Colonic mucosa (tissue), 4 donors: ENCODE data around the gene IL1RL1. TPM values are rescaled to one million over a fixed set of nuclear protein-coding genes. Genes with fewer than 3 reads are reported as not detected.
A peak's percentile ranks its signal among the peaks of the same experiment; 100 is the strongest.

ENCODE experiments used
- DNase-seq: peaks from one replicate; pipeline ENCODE4 v3.0.0-alpha.2; 2020
- H3K27ac ChIP-seq: fragments of 200-600 bp; one replicate; pipeline ENCODE4 v1.8.0; 2021
- H3K27me3 ChIP-seq: fragments of 200-600 bp; one replicate; pipeline ENCODE4 v1.8.0; 2021
- H3K36me3 ChIP-seq: fragments of 200-600 bp; one replicate; pipeline ENCODE4 v1.8.0; 2021
- H3K4me1 ChIP-seq: fragments of 200-600 bp; one replicate; pipeline ENCODE4 v1.8.0; 2021; ENCODE audit warnings: mild to moderate bottlenecking
- H3K4me3 ChIP-seq: fragments of 200-600 bp; one replicate; pipeline ENCODE4 v1.8.0; 2021
- H3K9ac ChIP-seq, 2 donors: one replicate each; pipeline ENCODE4 v1.7.0; 2013; ENCODE audit warnings: control low read depth in 2 of 2, low read depth in 2 of 2, low read length in 2 of 2
- H3K9me3 ChIP-seq: fragments of 200-600 bp; one replicate; pipeline ENCODE4 v1.8.0; 2021
- CTCF ChIP-seq: fragments of 200-600 bp; IDR thresholded peaks from one replicate; pipeline ENCODE4 v1.8.0; 2022; ENCODE audit warnings: antibody characterized with exemption, mild to moderate bottlenecking
- intact Hi-C: fragments of 100-400 bp; cut with DNase I; formaldehyde crosslinking; loops from one replicate; pipeline ENCODE4 v1.14.1; 2022
- total RNA-seq, 2 donors: library from RNA; stranded (reverse); fragmentation: NEBNext Ultra II Directional in 1 of 2; extraction: Animal tissue kit (Norgen Biotek cat#: 25700) in 1 of 2; gene quantifications; one replicate each; pipeline ENCODE4 v1.2.1, GENCODE V29; 2021
- donor health status: healthy.
- donor health status: DM: no; HTN: no; CAD: no.
- donor health status: DM: no; HTN: no; CAD: no.

IL1RL1 gene
- total RNA-seq, 2 donors from 2014 or later = 1.2 to 2.1 TPM

GRCh38 chr2:102301867-102302362, 9.4 kb upstream of the IL1RL1 start:
- H3K9me3 ChIP-seq = no peaks in the 10 kb centered on the region
- TF ChIP-seq CTCF = peak; percentile 40

GRCh38 chr2:102302458-102302857, 8.9 kb upstream of the IL1RL1 start:
- intact Hi-C loops = no loop called here
- H3K27me3 ChIP-seq = no peaks in the 10 kb centered on the region
- TF ChIP-seq CTCF = no peak

More at GRCh38 chr2:102301867-102302362, 9.4 kb upstream of the IL1RL1 start:
- Histone ChIP-seq H3K9ac (no peak overlapping the region), H3K4me1 (no peaks in the 10 kb centered on the region), H3K27me3 (no peaks in the 10 kb centered on the region), H3K27ac (no peak overlapping the region), H3K36me3 (no peaks in the 10 kb centered on the region), H3K4me3 (no peak overlapping the region)
- peak; percentile 57 for DNase-seq
- intact Hi-C loops = no loop called here

GRCh38 chr2:102303589-102303988, 7.8 kb upstream of the IL1RL1 start:
- no peak overlapping the region for H3K27ac ChIP-seq
- H3K36me3 ChIP-seq = no peaks in the 10 kb centered on the region
- no peak overlapping the region for H3K9ac ChIP-seq
- TF ChIP-seq CTCF = no peak
- no peak for DNase-seq
- intact Hi-C loops = no loop called here
- H3K9me3 ChIP-seq = no peaks in the 10 kb centered on the region
- no peaks in the 10 kb centered on the region for H3K4me1 ChIP-seq
- no peak overlapping the region for H3K4me3 ChIP-seq
- no peaks in the 10 kb centered on the region for H3K27me3 ChIP-seq

More at GRCh38 chr2:102302458-102302857, 8.9 kb upstream of the IL1RL1 start:
- Histone ChIP-seq H3K36me3 (no peaks in the 10 kb centered on the region), H3K9ac (no peak overlapping the region), H3K4me1 (no peaks in the 10 kb centered on the region), H3K9me3 (no peaks in the 10 kb centered on the region), H3K27ac (no peak overlapping the region), H3K4me3 (no peak overlapping the region)
- no peak for DNase-seq

GRCh38 chr2:102304268-102304667, 7.1 kb upstream of the IL1RL1 start:
- no peak overlapping the region for H3K4me3 ChIP-seq
- H3K4me1 ChIP-seq = no peaks in the 10 kb centered on the region
- DNase-seq = no peak
- intact Hi-C loops = no loop called here
- no peak for TF ChIP-seq CTCF
- H3K9me3 ChIP-seq = no peaks in the 10 kb centered on the region
- no peaks in the 10 kb centered on the region for H3K27me3 ChIP-seq
- no peak overlapping the region for H3K9ac ChIP-seq
- H3K27ac ChIP-seq = no peak overlapping the region
- no peaks in the 10 kb centered on the region for H3K36me3 ChIP-seq

GRCh38 chr2:102304711-102305611, 6.4 kb upstream of the IL1RL1 start:
- Histone ChIP-seq H3K4me3 (no peak overlapping the region), H3K36me3 (no peaks in the 10 kb centered on the region), H3K9me3 (no peaks in the 10 kb centered on the region), H3K4me1 (no peaks in the 10 kb centered on the region), H3K27ac (no peak overlapping the region), H3K27me3 (no peaks in the 10 kb centered on the region), H3K9ac (no peak overlapping the region)
- DNase-seq = no peak
- intact Hi-C loops = no loop called here
- no peak for TF ChIP-seq CTCF
